ENCODE results near the gene ILKAP.

DNA sequence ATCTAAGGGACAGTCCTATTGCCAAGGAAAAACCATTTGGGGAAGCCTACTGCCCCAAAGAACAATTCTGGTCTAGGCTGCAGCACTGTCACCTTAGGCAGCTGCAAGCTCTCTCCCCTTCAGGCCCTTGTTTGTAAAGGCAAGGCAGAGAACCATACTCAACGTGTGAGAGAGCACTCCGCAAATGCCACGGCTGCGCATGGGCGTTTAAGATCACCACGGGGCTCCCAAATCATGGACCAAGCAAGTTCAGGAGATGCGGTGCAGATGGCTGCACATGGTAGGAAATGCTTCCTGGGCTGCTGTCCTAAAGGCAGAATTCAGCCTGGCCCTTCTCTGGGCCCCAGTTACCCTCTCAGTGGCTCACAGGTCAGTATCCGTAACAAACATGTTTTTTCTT is 29.2 kb downstream of the ILKAP start:
- TF ChIP-seq, protein P1, sequence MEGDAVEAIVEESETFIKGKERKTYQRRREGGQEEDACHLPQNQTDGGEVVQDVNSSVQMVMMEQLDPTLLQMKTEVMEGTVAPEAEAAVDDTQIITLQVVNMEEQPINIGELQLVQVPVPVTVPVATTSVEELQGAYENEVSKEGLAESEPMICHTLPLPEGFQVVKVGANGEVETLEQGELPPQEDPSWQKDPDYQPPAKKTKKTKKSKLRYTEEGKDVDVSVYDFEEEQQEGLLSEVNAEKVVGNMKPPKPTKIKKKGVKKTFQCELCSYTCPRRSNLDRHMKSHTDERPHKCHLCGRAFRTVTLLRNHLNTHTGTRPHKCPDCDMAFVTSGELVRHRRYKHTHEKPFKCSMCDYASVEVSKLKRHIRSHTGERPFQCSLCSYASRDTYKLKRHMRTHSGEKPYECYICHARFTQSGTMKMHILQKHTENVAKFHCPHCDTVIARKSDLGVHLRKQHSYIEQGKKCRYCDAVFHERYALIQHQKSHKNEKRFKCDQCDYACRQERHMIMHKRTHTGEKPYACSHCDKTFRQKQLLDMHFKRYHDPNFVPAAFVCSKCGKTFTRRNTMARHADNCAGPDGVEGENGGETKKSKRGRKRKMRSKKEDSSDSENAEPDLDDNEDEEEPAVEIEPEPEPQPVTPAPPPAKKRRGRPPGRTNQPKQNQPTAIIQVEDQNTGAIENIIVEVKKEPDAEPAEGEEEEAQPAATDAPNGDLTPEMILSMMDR (IDR thresholded peaks at IDR 0.05): no peak
- no peak for TF ChIP-seq EZH2 (IDR thresholded peaks at IDR 0.05; ENCODE audit: borderline replicate concordance, insufficient read depth, low read depth, low read length, poor library complexity, severe bottlenecking)
